Head of caudate nucleus (tissue), 42 donors: ENCODE data around the gene CTNND2.

Experiments used
- DNase-seq, 42 donors: peaks; one replicate each; pipeline versions ENCODE4 v3.0.0 to v3.0.0-alpha.2; 2020 to 2021; ENCODE audit warnings: mixed read lengths in 7 of 42
- intact Hi-C: fragments of 100-400 bp; cut with DNase I; formaldehyde crosslinking; loops from one replicate; pipeline ENCODE4 v1.15.0; 2022

CTNND2 gene

DNA sequence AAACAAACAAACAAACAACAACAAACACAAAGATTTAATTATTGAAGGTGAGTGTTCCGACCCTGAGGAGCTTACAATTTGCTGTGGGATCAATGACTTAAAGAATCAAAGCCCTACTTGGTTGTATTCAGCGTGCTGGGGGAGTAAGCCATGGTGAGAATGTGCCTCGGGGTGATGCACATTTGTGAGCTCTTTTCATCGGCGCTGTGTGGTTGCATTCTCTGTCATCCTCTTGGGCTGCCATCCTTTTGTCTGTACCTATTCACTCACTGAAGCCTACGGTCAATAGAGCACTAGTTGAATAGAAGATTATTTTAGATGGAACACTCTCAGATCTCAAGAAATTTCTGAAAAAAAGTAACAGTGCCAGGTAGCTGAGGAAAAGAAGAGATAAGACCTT, 203.9 kb downstream of the CTNND2 start:
- DNase-seq = no peak
- intact Hi-C loops = no loop called here

DNA sequence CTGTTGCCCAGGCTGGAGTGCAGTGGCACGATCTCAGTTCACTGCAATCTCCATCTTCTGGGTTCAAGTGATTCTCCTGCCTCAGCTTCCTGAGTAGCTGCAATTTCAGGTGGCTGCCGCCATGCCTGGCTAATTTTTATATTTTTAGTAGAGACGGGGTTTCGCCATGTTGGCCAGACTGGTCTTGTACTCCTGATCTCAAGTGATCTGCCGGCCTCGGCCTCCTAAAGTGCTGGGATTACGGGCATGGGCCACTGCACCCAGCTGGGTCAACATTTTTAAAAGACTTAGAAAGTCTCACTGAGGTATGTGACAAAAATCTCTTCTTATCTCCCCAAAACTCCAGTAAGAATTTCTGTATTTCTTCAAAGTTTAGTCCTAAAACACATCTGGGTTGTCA, 211.6 kb downstream of the CTNND2 start:
- DNase-seq = no peak
- intact Hi-C loops = no loop called here

DNA sequence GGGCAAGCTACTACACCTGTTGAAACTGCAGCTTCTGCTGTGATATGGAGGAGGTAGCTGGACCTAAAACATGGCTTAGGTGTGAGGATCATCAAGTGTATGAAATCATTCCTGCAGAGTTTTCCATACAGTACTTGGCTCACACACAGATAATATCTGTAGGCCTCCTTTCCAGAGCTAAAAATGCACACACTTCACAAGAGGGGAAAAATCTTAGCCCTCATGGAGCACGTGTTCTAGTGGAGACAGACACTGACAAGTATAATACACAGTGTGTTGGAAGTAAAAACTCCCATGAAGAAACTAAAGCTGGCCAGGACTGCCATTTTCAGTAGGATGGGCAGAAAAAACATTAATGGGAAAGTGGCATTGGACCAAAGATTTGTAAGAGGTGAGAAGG, 216.7 kb downstream of the CTNND2 start:
- no peak for DNase-seq
- intact Hi-C loops = no loop called here

DNA sequence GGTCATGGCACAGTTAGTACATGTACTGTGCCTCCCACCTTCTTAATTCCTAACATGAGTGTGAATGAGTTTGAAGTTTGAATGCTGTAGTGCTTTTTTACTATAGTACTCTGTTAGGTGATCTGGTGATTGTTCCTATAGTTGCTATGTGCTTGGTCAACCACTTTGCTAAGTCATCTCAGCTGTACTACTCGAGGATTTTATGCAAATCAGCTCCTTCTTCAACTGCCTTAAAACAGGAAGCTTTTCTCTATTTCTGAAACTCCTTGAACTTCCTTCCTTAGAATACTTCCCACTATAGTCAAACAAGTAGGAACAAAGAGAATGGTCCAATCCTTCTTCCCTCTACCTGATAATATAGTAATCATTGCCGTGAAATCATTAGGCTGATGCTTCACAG, 219.6 kb downstream of the CTNND2 start:
- no peak for DNase-seq
- intact Hi-C loops = no loop called here

DNA sequence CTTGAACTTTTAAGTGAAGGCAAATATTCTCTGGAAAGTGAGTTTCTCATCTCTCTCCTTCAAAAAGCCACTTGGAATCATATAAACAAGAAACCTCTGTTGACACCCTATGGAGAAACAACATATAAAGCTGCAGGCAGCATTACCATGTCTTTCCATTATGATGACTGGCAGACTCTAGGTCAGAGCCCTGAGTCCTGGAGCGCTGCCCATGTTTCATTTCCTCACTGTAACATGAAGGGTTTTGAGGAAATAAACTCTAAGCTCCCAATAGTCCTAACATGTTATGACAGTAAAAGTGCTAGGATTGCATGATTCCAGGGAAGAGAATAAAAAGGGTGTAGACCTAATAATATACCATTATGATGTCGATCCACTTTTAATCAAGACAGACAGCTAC, 220.6 kb downstream of the CTNND2 start:
- DNase-seq = peak in 23 of 42 donors; percentile 14 to 66 (median 28)
- intact Hi-C loops = no loop called here

DNA sequence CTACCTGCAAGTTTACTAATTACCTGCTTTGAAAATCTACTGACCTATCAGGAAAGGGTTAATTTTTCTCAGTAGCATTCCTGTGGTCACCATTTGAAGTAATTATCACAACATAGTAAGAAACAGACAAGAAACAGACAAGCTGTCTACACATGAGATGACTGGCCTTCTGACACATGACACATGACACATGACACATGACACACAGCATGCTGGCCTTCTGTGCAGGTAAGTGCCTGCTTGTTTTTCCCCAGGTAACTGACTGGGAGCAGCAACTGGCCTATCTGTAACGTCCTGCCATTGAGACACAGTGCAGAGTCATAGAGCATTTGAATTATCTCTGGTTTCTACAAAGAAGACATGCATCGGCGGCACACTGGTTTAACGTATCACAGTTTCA, 222.4 kb downstream of the CTNND2 start:
- intact Hi-C loops = no loop called here
- no peak for DNase-seq

DNA sequence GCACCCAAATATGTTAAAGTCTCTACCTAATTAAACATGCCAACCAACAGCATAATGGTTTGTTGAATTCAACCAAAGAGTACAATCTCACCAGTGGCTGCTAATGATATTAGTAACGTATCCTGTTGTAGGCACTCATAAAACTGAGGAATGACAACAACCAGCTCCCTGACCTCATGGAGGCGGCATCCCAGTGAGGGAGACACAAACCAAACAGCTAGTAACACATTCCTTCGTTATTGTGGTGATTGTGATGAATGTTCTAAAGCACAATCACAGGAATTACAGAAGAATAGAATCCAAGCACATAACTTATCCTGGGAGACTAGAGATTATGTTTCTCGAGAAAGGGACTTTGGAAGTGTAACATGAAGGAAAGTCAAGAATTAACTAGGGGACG, 224.6 kb downstream of the CTNND2 start:
- DNase-seq = no peak
- intact Hi-C loops = no loop called here

DNA sequence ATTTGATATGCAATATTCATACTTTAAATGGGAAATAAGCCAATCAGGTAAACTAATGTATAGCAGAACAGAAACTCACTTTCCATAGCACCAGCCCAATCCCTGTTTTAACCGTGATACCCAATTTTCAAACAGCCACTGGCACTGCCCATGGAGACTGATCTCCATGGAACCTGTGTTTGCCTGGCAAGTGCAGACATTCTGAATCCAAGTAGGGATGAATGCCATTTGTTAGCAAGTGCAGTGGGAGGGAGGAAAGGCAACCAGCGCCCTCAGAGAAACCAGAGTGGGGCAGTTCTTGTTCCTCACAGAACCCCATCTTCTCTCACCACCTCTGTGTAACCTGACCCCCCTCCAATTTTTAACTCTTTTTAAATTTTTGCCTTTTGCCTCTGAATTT, 229.1 kb downstream of the CTNND2 start:
- intact Hi-C loops = no loop called here
- peak in 7 of 42 donors; percentile 2 to 23 (median 11) for DNase-seq

DNA sequence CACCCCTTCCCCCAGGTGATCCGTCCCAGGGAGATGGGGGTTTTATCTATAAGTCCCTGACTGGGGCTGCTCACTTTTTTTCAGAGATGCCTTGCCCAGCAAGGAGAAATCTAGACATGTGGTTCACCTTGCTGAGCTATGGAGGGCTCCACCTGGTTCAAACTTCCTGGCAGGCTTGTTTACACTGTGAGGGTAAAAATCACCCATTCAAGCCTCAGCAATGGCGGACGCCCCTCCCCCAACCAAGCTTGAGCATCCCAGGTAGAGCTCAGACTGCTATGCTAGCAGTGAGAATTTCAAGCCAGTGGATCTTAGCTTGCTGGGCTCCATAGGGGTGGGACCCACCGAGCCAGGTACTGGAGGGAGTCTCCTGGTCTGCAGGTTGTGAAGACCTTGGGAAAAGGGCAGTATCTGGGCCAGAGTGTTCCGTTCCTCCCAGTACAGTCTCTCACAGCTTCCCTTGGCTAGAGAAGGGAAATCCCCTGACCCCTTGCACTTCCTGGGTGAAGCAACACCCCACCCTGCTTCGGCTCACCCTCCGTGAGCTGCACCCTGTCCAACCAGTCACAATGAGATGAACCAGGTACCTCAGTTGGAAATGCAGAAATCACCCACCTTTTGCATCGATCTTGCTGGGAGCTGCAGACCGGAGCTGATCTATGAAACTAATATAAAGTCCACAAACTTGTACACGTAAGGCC, 231.7 kb downstream of the CTNND2 start:
- DNase-seq = no peak
- intact Hi-C loops = no loop called here

DNA sequence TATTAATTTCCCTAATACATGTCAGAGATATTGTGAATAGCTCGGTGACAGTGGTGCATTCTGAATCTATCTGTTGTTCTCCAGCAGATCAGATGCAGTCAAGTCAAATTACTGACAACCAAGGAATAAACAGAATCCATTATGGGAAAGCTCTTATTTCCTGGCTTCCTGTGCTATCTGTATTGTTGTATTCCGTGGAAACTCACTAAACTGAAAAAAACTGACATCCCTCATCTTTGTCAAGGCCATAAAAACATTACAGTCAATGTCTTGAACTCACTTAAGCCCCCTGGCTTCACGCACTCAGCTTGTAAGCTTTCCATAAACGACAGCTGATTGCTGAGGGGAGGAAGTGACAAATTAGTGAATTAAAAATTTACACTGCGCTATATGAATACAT, 245.9 kb downstream of the CTNND2 start:
- intact Hi-C loops = no loop called here
- DNase-seq = no peak

DNA sequence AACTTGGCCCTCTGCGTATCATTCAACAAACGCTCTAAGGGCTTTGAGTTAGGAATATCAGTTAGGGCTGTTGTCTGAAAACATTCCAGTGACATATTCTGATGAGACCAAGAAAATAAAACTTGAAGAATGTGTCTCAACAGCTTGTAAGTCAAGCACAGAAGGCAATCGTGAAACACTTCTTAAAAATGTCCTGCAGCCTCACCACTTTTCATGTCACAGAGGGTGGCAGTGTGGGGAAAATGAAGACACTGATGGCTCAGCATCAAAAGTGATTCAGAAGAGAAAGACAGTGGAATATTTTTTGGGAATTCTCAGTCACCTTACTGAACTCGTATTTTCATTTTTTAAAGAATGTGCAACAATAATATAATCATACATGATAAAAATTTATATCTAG, 247.3 kb downstream of the CTNND2 start:
- intact Hi-C loops = no loop called here
- peak in 11 of 42 donors; percentile 12 to 56 (median 29) for DNase-seq

DNA sequence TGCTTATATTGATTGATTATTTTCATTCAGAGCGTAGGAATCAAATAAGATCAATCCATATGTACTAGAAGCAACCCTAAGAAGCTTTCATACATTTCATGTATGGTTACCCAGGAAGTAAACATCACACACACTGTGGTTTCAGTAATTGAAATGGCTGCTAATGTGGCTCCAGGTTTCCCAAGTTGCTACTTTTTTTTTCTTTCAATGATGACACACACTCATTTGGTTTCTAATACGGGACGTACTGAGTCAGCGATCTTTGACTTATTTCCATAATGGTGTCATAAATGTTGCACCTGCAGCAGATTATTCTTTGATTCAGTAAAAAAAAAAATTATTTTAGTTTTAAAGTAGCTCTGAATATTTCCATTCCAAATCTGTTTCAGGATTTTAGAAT, 248.6 kb downstream of the CTNND2 start:
- intact Hi-C loops = no loop called here
- peak in 7 of 42 donors; percentile 13 to 56 (median 29) for DNase-seq

DNA sequence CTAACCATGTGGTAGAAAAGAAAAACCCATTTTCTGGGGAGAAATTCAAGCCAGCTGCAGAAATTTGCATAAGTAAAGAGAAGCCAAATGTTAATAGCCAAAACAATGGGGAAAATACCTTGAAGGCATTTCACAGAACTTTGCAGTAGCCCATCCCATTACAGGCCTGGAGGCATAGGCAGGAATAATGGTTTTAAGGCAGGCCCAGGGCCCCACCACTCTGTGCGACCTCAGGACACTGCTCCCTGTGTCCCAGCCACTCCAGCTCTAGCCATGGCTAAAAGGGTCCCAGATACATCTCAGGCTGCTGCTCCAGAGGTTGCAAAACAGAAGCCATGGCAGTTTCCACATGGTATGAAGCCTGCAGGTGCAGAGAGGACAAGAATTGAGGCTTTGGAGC, 253.3 kb downstream of the CTNND2 start:
- DNase-seq = no peak
- intact Hi-C loops = no loop called here

DNA sequence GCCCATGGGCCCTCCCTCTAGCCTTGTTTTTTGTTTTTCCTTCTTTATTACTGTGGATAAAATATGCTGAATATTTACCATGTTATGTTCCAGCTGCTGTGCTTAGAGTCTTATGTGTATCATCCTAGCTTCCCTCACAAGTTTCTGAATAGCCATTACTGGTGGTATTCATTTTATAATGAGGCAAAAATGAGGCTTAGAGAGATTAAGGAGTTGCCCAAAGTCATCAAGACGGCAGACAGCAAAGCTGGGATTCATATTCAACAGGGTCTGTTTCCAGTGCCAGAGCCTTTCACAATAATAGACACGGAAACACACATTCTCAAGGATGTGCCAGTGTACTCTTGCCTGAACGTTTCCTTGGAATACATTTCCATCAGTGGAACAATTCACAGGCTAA, 258.1 kb downstream of the CTNND2 start:
- DNase-seq = no peak
- intact Hi-C loops = no loop called here

DNA sequence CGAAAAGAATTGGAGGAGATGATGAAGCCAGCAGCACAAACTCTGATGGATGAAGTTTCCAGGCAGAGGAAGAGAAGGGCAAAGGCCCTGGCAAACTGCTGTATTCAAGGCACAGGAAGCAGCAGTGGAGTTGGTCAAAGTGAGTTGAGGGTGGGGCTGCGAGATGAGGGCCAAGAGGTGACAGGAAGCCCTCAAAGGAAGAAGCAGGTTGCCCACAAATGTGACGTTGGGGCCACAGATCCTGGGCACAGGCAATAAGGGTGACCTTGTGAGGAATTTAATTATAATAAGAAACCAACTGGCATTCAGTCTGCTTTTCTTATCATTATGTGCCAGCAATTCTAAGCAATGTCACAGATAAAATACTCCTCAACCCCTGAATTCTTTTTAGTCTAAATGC, 261.8 kb downstream of the CTNND2 start:
- peak in 4 of 42 donors; percentile 16 to 36 (median 32) for DNase-seq
- intact Hi-C loops = no loop called here

DNA sequence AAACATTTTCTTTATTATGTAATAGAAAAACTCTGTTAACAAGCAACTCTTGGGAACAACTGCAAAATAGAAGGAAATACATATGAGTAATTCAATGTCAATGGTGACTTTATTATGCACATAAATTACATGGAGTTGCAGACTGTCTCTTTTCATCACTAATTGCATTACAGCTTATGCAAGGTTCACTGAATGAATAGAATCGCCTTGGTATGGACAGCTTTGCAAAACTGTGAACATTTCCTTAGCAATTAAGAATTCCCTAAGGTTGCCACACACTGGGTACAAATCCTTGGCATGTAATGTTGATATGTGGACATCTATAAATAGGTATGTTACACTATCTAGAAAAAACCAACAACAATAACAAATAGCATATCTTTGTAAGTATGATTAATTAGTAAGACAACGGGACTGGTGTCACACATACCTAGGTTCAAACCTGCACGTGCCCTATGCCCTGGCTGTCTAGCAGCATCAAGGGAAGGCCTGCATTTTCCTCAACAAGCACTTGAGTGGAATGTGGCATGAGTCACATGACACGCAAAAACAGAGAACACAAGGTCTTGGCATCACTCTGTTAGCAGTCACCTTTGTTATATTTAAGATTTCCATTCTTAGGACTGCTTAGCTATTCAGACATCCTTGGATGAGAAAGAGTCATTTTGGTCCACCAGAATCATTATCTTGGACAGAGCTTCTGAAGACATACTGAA, 263.9 kb downstream of the CTNND2 start:
- intact Hi-C loops = no loop called here
- DNase-seq = no peak

DNA sequence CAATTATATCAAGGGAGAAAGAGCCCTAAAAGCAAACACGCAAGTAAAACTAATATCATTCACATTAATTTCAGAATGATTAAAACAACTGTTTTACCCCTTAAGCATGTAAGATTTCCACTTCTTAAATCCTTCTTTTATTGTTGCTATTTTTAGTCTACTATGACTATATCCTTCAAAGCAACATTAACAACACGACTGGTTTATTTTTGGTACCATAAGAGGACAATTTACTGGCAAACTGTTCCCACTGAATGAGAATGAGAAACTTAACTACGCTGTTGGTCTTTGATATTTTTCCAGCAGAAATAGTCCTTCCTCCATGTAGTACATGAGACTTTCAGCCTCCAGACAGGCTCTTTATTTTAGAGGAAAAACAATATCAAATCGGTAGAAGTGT, 281.5 kb downstream of the CTNND2 start:
- intact Hi-C loops = loop anchor here (10.0 kb wide), 1 partner anchor 282 kb away; the partner anchor contains the start of gene CTNND2
- no peak for DNase-seq

DNA sequence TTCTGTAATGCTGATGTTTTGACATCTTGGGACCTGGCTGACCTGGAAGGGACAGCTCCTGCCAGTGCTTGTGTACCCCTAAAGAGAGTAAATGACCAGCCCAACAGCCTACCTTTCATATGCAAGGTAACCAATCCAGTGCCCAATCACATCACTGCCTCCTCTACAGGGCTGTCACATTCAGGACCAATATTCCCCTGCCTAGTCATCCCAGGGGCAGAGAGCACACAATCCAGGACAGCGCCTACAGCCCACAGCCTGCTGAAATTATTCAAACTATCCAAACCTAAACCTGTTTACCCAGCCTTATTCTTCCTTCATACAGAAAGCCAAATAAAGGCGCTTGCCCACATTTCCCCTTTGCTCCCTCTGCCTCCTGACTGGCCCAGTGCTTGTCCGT, 284.1 kb downstream of the CTNND2 start:
- DNase-seq = no peak
- intact Hi-C loops = loop anchor here (10.0 kb wide), 1 partner anchor 285 kb away; the partner anchor contains the start of gene CTNND2

DNA sequence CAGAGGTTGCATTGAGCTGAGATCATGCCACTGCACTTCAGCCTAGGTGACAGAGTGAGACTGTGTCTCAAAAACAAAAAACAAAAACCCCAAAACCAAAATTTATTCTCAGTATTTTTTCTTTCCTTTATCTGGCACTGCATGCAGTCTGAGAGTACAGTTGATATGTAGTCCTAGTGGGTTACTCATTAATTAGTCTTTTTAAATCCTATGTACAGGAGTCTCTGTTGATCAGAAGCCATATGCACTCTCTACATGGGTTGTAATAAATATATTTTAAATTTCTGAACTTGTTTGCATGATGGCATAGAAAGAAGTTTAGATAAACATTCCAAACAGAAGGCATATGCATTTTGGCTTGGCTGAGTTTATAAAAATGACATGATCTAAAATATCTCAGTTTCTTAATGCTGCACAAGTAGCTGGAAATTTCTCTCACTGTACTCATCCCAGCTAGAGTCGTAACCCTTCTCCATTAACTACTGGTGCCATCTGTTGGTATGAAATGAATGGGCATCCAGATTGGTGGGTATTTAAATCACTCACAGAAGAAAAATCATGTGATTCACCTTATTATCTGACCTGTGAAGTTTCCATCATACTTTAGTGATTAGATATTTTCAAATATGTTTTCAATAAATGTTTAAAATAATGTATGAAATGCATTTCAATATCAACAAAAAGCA, 284.8 kb downstream of the CTNND2 start:
- intact Hi-C loops = loop anchor here (10.0 kb wide), 2 partner anchors 235 to 285 kb away; partner anchors contain the start of gene CTNND2
- DNase-seq = peak in 8 of 42 donors; percentile 25 to 73 (median 48)

DNA sequence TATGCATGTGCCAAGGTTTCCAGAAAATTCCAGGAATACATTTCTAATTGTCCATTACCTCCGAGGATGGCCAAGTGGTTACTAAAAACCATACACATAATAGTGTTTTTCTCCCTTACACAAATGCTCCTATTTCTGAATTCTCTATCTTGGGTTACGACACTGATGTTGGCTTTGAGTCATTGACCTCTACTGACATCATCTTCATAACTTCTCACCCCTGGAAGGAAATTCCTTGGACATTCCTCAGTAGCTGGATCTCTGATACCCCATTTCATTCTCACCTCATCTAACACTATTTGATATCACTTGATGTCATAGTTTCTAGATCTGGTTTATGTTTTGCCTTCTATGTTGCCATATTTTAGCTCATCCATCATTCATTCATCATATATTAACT, 287.2 kb downstream of the CTNND2 start:
- intact Hi-C loops = loop anchor here (10.0 kb wide), 1 partner anchor 232 kb away; no protein-coding TSS in a partner anchor
- no peak for DNase-seq
